Astrocyte of the spinal cord (primary cell): ENCODE data around the gene KRTAP4-6.
"Not testable (repeated sequence)": the region's sequence is repeated elsewhere in the genome, so short reads cannot be mapped to it uniquely, and the experiment has no call there.

ENCODE experiments used
- DNase-seq: peaks from one replicate; pipeline ENCODE4 v3.0.0; 2011; ENCODE audit warnings: low read depth, low spot score
- H3K4me3 ChIP-seq: 2 replicates; pipeline ENCODE4 v1.5.1; 2011; ENCODE audit warnings: low read depth, mild to moderate bottlenecking, low read length, moderate library complexity
- in situ Hi-C: cut with HindIII; loops from 2 replicates; pipeline ENCODE4 v1.10.0; 2017; ENCODE audit warnings: low sequenced_read_pairs
- TF ChIP-seq, protein P1 (sequence below): IDR thresholded peaks from 2 replicates; pipeline ENCODE4 v1.5.1; 2012; ENCODE audit warnings: low read depth, mild to moderate bottlenecking, low read length, inconsistent platforms

The KRTAP4-6 gene

DNA sequence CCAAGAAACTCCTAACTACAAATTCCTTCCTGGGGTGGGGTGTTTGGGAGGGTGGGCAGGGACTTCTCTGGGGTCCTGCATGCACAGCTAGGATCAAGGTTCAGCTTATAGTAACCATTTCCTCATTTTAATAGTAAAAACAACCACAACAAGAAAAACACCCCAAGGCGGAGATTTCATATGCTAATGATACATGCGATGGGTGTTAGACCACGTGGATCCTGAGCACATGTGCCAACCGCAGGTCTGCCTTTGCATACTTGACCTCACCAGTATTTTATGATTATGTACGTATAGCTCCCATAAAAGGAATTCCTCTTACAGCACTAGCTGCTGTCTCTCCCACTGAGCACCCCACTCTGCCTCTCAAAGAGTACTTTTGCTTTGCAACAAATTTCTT lies 24.0 kb downstream of the KRTAP4-6 start:
- no peak for DNase-seq
- no peak overlapping the region for H3K4me3 ChIP-seq
- TF ChIP-seq, protein P1, sequence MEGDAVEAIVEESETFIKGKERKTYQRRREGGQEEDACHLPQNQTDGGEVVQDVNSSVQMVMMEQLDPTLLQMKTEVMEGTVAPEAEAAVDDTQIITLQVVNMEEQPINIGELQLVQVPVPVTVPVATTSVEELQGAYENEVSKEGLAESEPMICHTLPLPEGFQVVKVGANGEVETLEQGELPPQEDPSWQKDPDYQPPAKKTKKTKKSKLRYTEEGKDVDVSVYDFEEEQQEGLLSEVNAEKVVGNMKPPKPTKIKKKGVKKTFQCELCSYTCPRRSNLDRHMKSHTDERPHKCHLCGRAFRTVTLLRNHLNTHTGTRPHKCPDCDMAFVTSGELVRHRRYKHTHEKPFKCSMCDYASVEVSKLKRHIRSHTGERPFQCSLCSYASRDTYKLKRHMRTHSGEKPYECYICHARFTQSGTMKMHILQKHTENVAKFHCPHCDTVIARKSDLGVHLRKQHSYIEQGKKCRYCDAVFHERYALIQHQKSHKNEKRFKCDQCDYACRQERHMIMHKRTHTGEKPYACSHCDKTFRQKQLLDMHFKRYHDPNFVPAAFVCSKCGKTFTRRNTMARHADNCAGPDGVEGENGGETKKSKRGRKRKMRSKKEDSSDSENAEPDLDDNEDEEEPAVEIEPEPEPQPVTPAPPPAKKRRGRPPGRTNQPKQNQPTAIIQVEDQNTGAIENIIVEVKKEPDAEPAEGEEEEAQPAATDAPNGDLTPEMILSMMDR: no peak
- in situ Hi-C loops: no loop called here

DNA sequence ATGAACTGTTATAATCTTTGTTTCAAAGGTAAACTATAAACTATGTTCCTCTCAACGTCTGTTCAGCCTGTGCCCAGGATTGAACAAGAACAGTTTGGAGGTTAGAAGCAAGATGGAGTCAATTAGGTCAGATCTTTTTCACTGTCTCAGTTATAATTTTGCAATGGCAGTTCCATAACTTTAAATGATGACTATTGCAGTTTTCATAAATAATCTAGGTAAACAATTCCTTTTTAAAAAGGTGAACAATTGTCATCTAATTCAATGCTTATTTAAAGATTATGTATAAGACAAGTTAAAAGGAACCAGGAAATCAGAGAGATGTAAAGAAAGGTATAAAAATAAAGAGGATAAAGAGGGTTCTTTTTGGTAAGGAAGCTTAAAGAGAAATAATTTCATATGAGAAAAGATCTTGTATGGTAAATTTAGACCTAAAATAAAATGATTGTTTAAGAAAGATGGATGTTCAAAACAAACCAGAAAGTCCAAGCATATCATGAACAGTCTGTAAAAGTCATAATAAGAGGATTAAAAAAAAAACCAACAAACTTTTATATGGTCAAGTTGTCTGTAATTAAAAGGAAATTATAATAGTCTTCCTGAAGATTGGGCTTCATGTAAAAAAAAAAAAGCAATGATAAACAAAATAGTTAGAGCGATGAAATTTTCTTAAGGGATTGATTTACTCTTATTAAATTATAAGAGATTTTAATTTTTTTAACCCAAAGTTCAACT lies 29.0 kb downstream of the KRTAP4-6 start:
- in situ Hi-C loops: no loop called here
- TF ChIP-seq, protein P1: no peak
- DNase-seq: no peak
- no peak overlapping the region for H3K4me3 ChIP-seq

DNA sequence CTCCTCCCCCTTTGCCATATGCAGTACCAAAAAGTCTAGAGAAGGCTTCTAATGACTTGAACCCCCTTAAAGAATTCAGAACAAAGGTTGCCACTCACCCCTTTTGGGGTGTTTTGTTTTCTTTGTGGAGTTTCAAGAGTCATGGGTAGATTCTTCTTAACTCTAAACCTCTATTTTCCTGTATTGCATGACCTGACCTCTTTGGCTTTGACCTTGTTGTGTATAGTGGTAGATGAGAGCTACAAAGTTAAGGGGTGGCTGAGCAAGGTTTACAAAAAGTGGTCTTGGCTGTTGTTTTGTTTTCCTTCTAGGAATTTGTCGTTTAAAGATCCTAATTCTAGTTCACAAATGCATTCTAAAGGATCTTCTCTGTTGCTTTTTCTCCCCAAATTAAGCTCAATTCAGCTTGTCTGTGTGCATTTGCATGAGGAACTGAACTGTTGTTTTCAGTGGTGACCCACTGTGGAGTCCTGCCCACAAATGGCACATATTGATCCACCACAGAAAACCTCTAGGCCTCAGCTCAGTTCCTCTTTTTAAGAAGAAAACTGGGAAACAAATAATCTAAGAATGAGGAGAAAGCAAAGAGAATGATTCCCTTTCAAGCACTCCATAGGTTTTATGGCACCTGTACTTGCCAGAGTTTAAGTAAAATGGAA lies 31.5 kb downstream of the KRTAP4-6 start:
- in situ Hi-C loops, DNase-seq, H3K4me3 ChIP-seq: not testable (repeated sequence)

DNA sequence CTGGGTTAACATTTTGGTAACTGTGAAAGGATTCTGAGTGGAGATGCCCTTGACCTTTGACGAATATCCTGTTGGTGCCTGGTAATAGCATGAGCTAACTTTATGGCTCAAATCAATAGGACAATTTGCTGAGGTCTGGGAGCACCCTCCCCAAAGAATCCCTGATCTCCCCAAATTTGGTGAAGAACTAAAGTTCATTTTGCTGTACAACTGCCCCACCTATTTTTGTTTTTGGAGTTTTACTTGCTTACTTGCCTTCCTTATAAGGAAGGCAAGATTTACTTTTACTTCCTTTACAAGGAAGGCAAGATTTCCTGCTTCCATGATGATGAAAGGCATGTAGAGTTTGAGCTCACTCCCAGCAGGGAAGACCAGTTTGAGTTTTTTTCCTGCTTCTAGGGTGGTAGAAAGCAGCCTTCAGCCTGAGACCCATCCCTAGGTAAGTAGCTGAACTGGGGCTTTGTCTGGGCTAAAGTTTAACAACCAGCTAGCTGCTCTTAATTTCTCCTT lies 32.3 kb downstream of the KRTAP4-6 start:
- in situ Hi-C loops: no loop called here
- H3K4me3 ChIP-seq: no peak overlapping the region
- TF ChIP-seq, protein P1: no peak
- DNase-seq: no peak

DNA sequence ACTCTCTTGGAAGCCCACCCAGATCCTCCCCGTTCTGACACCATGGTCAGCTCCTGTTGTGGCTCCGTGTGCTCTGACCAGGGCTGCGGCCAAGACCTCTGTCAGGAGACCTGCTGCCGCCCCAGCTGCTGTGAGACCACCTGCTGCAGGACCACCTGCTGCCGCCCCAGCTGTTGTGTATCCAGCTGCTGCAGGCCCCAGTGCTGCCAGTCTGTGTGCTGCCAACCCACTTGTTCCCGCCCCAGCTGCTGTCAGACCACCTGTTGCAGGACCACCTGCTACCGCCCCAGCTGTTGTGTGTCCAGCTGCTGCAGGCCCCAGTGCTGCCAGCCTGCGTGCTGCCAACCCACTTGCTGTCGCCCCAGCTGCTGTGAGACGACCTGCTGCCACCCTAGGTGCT lies 35.0 kb downstream of the KRTAP4-6 start, which contains the start of gene KRTAP4-9:
TSS of gene KRTAP4-9 (plus strand) at position 43 of the 400 bp plus-strand sequence. CDS start at position 43, 0 bp downstream.
- in situ Hi-C loops: not testable (repeated sequence)

DNA sequence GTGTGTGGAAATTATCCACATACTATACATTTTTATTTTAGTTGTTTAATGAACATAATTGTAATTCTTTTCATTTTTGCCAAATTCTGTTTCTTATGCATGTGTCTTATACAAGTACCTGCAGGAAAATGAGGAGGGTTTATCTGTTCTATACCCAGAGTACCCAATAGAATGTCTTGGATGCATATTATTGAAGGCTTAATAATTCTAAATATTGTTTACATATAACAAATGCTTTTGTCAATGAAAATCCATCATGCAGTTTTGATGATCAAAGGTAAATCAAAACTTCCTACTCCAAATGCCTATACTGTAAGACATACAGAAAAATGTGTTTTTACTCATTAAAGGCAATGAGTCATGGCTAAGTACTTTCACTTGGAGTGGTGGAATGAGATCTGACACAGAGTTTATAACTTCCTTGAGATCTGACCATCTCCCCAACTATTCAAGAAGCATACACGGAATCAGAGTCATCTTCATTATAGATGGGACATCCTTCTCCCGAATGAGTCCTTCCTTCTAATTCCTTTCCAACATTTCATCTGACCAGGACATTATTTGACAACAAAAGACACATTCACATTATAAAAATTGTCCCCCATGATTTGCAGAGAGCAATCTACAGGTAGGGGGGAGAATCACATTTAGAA lies 35.8 kb downstream of the KRTAP4-6 start:
- peak; percentile 40 for DNase-seq
- in situ Hi-C loops, H3K4me3 ChIP-seq: not testable (repeated sequence)

More for the DNA sequence above, 35.0 kb downstream of the KRTAP4-6 start, which contains the start of gene KRTAP4-9:
- not testable (repeated sequence) for DNase-seq, H3K4me3 ChIP-seq

DNA sequence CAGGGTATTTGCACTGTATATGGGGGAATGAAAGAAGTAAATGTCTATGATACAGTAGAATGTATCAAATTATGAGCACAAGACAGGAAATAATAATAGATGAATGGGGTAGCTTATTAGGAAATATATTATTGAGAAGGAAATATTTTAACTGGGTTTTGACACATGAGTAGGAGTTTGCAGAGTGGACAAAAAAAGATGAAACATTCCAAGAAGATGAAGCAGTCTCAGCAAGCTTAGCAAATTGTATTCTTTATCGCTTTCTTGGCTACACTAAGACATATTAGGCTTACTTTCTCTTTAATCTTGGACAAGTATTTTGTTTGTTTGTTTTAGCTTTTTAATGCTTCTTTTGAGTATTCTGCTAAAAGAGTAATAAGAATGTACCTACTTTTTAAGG lies 36.4 kb downstream of the KRTAP4-6 start:
- TF ChIP-seq, protein P1: no peak
- no peak for DNase-seq
- no peak overlapping the region for H3K4me3 ChIP-seq
- in situ Hi-C loops: no loop called here
